GM12878 (cell line): Measurements from ENCODE around the gene AP3S2. TPM values are rescaled to one million over a fixed set of nuclear protein-coding genes. Genes with fewer than 3 reads are reported as not detected.

ENCODE experiments used
- ATAC-seq: fragments of 200-7000 bp; cut with Tn5 transposase; 3 replicates; pipeline ENCODE4 v1.9.1; 2020; ENCODE audit warnings: mild to moderate bottlenecking, moderate library complexity
- BruUV-seq: library from RNA; stranded (reverse); fragments of 400-500 nt; replicated peaks from 2 replicates; lab custom pipeline; 2021; lab: Mats Ljungman, UMichigan
- CTCF ChIA-PET: fragments of 300-600 bp; sonication (Branson Sonifier 250); formaldehyde crosslinking; extraction: SDS; loops from one replicate; lab custom pipeline; 2021; ENCODE audit warnings: inconsistent platforms; lab: Yijun Ruan, JAX
- POLR2A ChIA-PET: fragments of 350-600 bp; formaldehyde crosslinking; extraction: SDS; loops from one replicate; lab custom pipeline; 2021; ENCODE audit warnings: inconsistent platforms; lab: Charles Lee
- RAD21 ChIA-PET: fragments of 300-600 bp; sonication (Branson Sonifier 250); formaldehyde crosslinking; loops from one replicate; lab custom pipeline; 2023; ENCODE audit warnings: antibody characterized with exemption; ENCODE audit not compliant: unreplicated experiment; lab: Charles Lee
- SMC1A ChIA-PET: fragments of 300-600 bp; sonication (Branson Sonifier 250); formaldehyde crosslinking; loops from one replicate; lab custom pipeline; 2023; ENCODE audit not compliant: unreplicated experiment, uncharacterized antibody; lab: Charles Lee
- DNase-seq: peaks from one replicate; pipeline ENCODE4 v3.0.0-alpha.2; 2011; ENCODE audit warnings: low read depth, low spot score
- FAIRE-seq: peaks from 3 replicates; lab custom pipeline; 2011; peaks lifted over from hg19 to GRCh38; lab: Jason Lieb, UNC
- H2AFZ ChIP-seq: 2 replicates; pipeline ENCODE4 v1.6.0; 2011; ENCODE audit warnings: low read depth, low read length, control low read depth; ENCODE audit not compliant: control insufficient read depth
- H3K27ac ChIP-seq: 2 replicates; pipeline ENCODE4 v1.5.1; 2011; ENCODE audit warnings: control low read depth; ENCODE audit not compliant: control insufficient read depth, insufficient read depth
- H3K27me3 ChIP-seq, 2 experiments: replicated peaks in 1 of 2; 2 replicates each; pipeline versions ENCODE4 v1.6.0 to v1.6.1; 2011; ENCODE audit warnings: low read length in 1 of 2; ENCODE audit not compliant: control insufficient read depth in 2 of 2, insufficient read depth in 2 of 2
- H3K36me3 ChIP-seq, 2 experiments: 2 replicates each; pipeline ENCODE4 v1.5.1; 2011; ENCODE audit warnings: low read length in 1 of 2; ENCODE audit not compliant: control insufficient read depth in 2 of 2, insufficient read depth in 2 of 2
- H3K4me1 ChIP-seq: 2 replicates; pipeline ENCODE4 v1.6.1; 2011; ENCODE audit warnings: mild to moderate bottlenecking, low read length, moderate library complexity, mixed read lengths; ENCODE audit not compliant: control insufficient read depth, insufficient read depth
- H3K4me2 ChIP-seq: 2 replicates; pipeline ENCODE4 v1.6.0; 2011; ENCODE audit warnings: control low read depth; ENCODE audit not compliant: control insufficient read depth, insufficient read depth
- H3K4me3 ChIP-seq: fragments of 200-600 bp; sonication (generic); 2 replicates; pipeline ENCODE4 v1.5.1; 2016
- H3K79me2 ChIP-seq: 2 replicates; pipeline ENCODE4 v1.6.0; 2011; ENCODE audit warnings: low read length; ENCODE audit not compliant: control insufficient read depth, insufficient read depth
- H3K9ac ChIP-seq: 2 replicates; pipeline ENCODE4 v1.8.0; 2011; ENCODE audit warnings: low read length, control low read depth, mixed read lengths; ENCODE audit not compliant: control insufficient read depth, insufficient read depth
- H3K9me3 ChIP-seq: replicated peaks from 3 replicates; pipeline ENCODE4 v1.5.1; 2011; ENCODE audit warnings: mild to moderate bottlenecking, low read length; ENCODE audit not compliant: control insufficient read depth, insufficient read depth
- H4K20me1 ChIP-seq: 2 replicates; pipeline ENCODE4 v1.6.0; 2011; ENCODE audit not compliant: control insufficient read depth, insufficient read depth
- ATF3 ChIP-seq: IDR thresholded peaks from 2 replicates; pipeline ENCODE4 v1.6.1; 2011; ENCODE audit warnings: low read depth, mild to moderate bottlenecking, low read length, moderate library complexity, borderline replicate concordance; ENCODE audit errors: extremely low read depth
- MXI1 ChIP-seq: fragments of 150-350 bp; IDR thresholded peaks from 2 replicates; pipeline ENCODE4 v1.6.1; 2011; ENCODE audit warnings: low read depth, mild to moderate bottlenecking, inconsistent platforms, low read length, improper control_type of control experiment
- RAD21 ChIP-seq: IDR thresholded peaks from 2 replicates; pipeline ENCODE4 v1.6.1; 2011; ENCODE audit warnings: mild to moderate bottlenecking, low read depth, low read length, moderate library complexity; ENCODE audit not compliant: insufficient read depth
- RBBP5 ChIP-seq: fragments of 200-600 bp; sonication (generic); conservative IDR thresholded peaks from 2 replicates; pipeline ENCODE4 v1.6.1; 2016
- WGBS: methylation state at CpG from one replicate; pipeline ENCODE4 v1.1.6; 2016; ENCODE audit warnings: low lambda C conversion rate; ENCODE audit not compliant: insufficient replicate concordance, insufficient coverage; ENCODE audit errors: missing lambda C conversion rate; 5-methylcytosine and 5-hydroxymethylcytosine counted together
- in situ Hi-C: fragments of 300-500 bp; cut with MboI; formaldehyde crosslinking; loops from 9 replicates; pipeline ENCODE4 v1.14.3; 2018; ENCODE audit warnings: mixed read lengths
- intact Hi-C: fragments of 100-400 bp; cut with micrococcal nuclease; formaldehyde crosslinking; loops from one replicate; pipeline ENCODE4 v1.14.2; 2022; ENCODE audit not compliant: unreplicated experiment
- polyA plus RNA-seq, 11 experiments: library from polyadenylated mRNA; depleted of rRNA in 4 of 11; unstranded in 6 of 11; stranded (reverse) in 5 of 11; fragments of >200 nt; fragmentation: Nextera tagmentation in 4 of 11; fragmentation: Illumina TruSeq in 1 of 11; extraction: Ambion mirVana in 4 of 11; extraction: Trizol in 1 of 11; gene quantifications; 1 replicate in 1 of 11; 2 replicates in 10 of 11; pipeline versions ENCODE4 v1.2.1 to v1.2.3, GENCODE V29; 2011 to 2016; ENCODE audit warnings: inconsistent platforms in 2 of 11, missing spikeins in 2 of 11, low read depth in 1 of 11
- total RNA-seq, 4 experiments: library from RNA; depleted of rRNA in 3 of 4; stranded (reverse); fragments of >200 nt in 3 of 4; fragmentation: Illumina TruSeq in 1 of 4; extraction: Trizol in 1 of 4; gene quantifications; 2 replicates each; pipeline versions ENCODE4 v1.2.1 to v1.2.3, GENCODE V29; 2013 to 2021

AP3S2 gene
- total and polyA plus RNA-seq, 10 of the 15 experiments (the other 5 are each of a cell fraction or from before 2014, with no cell fraction given): 10.0 to 43.6 (median 26.0) TPM

- Histone ChIP-seq H3K27ac (no peak overlapping the region), H3K4me2 (no peak overlapping the region), H3K4me1 (no peaks in the 10 kb centered on the region; the same call in 1 of the 2 replicates), H2AFZ (no peak overlapping the region), H3K9me3 (no peaks in the 10 kb centered on the region; the same call in 2 of the 3 replicates), H4K20me1 (no peaks in the 10 kb centered on the region), H3K4me3 (no peak overlapping the region), H3K27me3 (peaks cover 5 to 6% of the 10 kb centered on the region in 2 experiments; a peak in 3 of 4 replicates), H3K79me2 (no peaks in the 10 kb centered on the region), H3K36me3 (no peaks in the 10 kb centered on the region), H3K9ac (no peak overlapping the region)
- no TSS peak for BruUV-seq
- ChIA-PET POLR2A (no interaction called here), CTCF (interaction anchor here (0.6 to 0.7 kb wide), 2 partner anchors 53 to 64 kb away, joined by 3 read pairs; no protein-coding TSS in a partner anchor), RAD21 (interaction anchor here (1.3 kb wide), 1 partner anchor 62 kb away, joined by 3 read pairs; no protein-coding TSS in a partner anchor), SMC1A (no interaction called here)
- 75% methylated on average over 7 of the region's 7 CpGs for WGBS
- no peak for TF ChIP-seq MXI1
- TF ChIP-seq RAD21: no peak
- no peak for TF ChIP-seq RBBP5
- no peak for TF ChIP-seq ATF3
- ATAC-seq (no peak), DNase-seq (no peak), FAIRE-seq (no peak)
- intact Hi-C loops: no loop called here
- in situ Hi-C loops: no loop called here
These were observed 80.9 kb downstream of the AP3S2 start for GRCh38 chr15:89812847-89813320.
